EH (cell line): ENCODE results near the gene COQ10A.
"Not testable (repeated sequence)": the region's sequence is repeated elsewhere in the genome, so short reads cannot be mapped to it uniquely, and the experiment has no call there.

Source experiments
- DNase-seq: peaks from one replicate; pipeline ENCODE4 v3.0.0-alpha.2; 2015; ENCODE audit warnings: low read depth

The COQ10A gene

DNA sequence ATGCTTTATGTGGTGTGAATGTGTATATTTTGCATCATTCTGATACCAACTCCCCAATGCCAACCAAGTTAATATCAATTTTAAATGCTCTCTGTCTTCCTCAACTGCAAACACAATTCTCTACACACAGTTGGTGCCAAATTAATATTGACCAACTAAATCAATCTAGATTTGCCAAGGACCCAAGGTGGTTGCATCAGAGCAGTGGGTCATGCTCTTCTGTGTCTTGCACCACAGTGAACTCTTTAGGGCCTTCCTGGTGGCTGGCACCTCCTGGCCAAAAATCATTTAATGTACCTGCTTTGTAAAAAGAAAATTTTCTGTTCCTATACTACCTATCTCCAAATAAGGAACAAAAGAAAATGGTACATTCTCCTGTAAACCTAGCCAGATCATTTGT, 14.1 kb downstream of the COQ10A start:
- DNase-seq: no peak

DNA sequence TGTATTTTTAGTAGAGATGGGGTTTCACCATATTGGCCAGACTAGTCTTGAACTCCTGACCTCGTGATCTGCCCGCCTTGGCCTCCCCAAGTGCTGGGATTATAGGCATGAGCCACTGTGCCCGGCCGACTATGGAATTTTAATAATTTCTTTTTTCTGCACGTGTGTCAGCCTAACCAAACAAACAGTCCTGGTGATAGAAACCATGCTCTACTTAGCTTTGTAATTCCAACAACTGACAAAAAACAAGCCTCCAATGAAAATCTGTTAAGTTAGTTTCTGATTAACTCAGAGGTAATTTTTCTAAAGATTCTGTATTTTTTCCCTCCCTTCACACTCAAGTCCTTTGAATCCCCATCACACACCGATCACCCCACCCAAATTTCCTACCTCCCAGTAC, 15.3 kb downstream of the COQ10A start:
- DNase-seq: no peak

GRCh38 chr12:56282579-56282978, 15.8 kb downstream of the COQ10A start:
- DNase-seq: no peak

- not testable (repeated sequence) for DNase-seq
These were observed 17.5 kb downstream of the COQ10A start for GRCh38 chr12:56284263-56284662.

DNA sequence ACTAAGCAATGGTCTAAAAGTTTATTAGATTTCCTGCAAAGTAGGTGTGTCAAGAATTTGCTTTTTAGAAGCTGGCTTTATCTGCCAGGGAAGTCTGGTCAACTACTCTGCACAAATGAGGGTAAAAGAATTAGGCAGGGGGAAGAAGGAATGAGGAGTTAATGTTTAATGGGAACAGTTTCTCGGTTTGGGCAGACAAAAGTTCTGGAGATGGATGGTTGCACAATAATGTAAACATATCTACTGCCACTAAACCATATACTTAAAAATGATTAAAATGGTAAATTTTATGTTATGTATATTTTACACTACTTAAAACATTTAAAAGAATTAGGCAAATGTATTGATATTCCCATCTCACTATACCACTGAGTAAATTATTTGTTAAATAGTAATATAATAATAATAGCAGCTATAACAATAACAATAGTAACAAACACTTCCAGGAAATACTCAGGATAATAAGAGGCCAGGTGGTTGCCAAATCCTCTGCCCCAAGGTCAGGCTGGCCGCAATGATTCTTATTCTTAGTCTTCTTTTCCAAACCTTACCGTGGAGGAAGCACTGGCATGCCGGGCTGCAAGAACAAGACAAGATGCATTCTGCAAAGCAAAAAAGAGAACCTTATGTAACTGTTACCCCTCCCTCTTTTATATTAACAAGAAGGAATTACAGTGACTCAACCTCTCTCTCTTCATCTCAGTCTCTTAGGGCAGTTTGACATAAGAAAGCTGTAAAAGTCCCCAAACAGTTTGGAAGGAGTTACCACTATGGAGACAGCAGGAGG, 19.5 kb downstream of the COQ10A start:
- no peak for DNase-seq

DNA sequence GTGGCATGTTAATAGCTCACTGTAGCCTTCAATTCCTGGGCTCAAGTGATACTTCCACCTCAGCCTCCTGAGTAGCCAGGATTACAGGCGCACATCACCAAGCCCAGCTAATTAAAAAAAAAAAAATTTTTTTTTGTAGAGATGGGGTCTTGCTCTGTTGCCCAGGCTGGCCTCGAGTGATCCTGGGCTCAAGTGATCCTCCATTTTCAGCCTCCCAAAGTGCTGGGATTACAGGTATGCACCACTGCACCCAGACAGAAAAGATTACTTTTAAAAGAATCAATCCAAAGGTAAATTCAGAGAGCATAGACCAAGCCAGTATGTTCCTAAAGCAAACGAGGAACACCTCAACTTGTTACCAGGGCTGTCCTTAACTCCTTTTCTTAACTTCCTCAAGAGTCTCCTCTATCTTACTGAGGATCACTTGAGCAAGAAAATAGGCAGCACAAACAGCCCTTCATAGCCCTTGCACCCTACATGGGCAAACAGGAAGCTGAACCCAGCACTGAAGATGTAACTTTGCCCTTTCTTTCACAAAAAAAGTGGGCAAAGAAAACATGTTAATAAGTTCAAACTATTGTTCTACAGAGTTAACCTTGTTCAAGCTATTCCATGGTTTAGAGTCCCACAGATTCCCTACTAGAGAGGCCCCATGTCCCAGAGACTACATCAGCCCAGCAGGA, 22.1 kb downstream of the COQ10A start:
- no peak for DNase-seq

DNA sequence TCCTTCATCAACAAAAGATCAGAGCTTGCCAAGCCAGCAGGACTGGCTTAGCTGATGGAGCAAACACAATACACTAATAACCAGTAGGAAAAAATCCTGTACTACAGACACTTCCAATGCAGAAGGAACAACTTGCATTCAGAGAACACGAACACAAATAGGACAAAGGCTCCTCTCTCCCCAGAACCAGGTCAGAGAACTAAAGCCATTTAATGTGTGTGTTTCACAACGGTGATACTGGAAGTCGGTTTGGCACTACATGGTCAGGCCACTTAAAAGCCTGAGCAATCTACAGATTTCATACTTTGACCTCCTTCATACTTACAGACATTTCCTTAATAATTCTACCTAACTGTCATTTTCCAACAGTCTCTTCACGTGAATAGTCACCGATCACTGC, 27.1 kb downstream of the COQ10A start:
- no peak for DNase-seq

DNA sequence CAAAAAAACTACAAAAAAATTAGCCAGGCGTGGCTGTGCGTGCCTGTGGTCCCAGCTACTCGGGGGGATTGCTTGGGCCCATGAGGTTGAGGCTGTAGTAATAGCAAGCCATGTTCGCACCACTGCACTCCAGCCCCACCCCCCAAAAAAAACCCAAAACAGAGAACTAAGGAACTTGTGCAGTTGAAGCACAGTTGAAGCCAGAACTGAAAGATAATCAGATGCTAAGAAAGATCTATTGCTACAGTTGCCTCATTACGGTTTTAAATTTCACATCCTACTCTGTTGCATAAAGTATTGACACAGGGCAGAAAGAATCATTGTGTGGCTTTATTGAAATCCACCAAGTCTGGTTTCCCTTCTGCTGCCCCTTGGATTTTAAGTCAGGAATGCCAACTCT, 29.6 kb downstream of the COQ10A start:
- no peak for DNase-seq

GRCh38 chr12:56297400-56297799, 30.7 kb downstream of the COQ10A start:
- no peak for DNase-seq

GRCh38 chr12:56298828-56299227, 32.1 kb downstream of the COQ10A start:
- no peak for DNase-seq

- DNase-seq: no peak
These were observed 32.6 kb downstream of the COQ10A start for GRCh38 chr12:56299308-56299852.

DNA sequence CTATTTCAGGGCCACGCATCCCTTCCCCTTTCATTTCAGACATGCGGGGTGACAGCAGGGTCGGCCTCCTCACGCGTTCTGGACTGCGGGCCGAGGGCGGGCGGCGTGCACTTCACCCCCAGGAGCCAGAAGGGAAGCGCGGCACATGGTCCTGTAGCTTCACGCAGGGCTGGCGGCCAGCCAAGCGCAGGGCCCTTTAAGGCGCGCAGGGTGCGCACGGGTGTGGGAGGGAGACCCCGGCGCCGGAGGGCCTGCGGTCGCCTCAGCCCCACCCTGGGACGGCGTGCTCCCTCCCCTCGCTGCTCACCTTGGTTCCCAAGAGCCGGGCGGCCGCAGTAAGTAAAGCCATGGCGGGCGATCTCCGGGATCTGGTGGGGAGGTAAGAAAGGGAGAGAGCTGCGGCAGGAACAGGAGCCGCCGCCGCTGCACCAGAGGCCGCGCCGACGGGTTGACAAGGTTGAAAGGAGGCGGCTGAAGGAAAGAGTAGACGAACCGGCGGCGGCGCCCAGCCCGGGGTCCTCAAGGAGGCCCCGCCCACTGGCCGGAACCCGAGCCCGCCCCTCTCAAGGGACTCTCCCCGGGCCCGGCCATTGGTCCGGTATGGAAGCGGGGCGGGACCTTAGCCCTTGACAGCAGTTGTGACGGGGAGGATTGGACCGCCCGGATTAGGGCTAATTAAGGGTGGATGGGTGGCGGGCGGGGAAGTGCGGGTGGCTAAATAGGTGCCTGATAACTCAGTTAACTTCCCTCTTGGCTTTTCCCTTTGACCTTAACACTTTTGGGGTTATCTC, 33.3 kb downstream of the COQ10A start, which contains the start of gene CS:
CS (minus strand) TSS at position 478 of the 791 bp plus-strand sequence; CDS start at position 349, 129 bp downstream.
- peak; percentile 98 for DNase-seq

GRCh38 chr12:56300644-56301464, 34.1 kb downstream of the COQ10A start:
- no peak for DNase-seq

GRCh38 chr12:56304276-56304675, 37.5 kb downstream of the COQ10A start:
- DNase-seq: no peak

- DNase-seq: no peak
These were observed 38.3 kb downstream of the COQ10A start for GRCh38 chr12:56304872-56305590.

DNA sequence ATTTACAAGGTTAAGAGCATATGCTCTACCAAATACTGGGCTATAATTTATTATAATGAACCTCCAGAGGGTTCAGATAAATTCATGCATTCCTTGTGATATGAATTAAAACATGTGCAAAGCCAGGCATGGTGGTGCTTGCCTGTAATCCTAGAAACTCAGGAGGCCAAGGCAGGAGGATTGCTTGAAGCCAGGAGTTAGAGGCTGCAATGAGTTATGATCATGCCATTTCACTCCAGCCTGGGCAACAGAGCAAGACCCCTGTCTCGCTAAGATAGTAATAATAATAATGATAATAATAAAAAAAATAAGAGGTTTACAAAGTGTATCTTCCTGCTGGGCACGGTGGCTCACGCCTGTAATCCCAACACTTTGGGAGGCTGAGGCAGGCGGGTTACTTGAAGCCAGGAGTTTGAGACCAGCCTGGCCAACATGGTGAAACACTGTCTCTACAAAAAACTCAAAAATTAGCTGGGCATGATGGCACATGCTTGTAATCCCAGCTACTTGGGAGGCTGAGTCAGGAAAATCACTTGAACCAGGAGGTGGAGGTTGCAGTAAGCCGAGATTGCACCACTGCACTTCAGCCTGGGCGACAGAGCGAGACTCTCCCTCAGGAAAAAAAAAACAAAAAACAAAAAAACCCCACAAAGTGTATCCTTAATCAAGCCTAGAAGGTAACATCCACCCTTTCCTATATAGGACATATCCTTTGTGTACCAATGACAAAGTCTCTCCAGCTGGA, 40.7 kb downstream of the COQ10A start:
- DNase-seq: no peak

DNA sequence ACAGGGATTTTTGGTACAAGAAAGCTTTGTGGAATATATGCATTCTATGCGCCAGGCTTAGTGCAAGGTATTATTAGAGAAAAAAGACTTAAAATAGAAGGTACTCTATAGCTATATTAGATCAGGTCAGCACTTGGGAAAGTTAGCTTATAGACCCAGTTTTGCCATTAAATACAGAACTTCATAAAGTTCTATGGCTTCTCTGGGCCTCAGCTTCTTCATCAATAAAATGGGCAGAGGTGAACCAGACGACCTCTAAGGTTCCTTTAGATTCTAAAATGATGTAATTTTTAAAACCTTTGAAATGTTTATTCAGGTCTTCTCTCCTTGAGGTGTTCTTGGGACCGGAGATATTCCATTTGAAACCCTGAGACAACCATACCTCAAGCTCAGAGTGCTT, 42.0 kb downstream of the COQ10A start:
- DNase-seq: no peak

- DNase-seq: no peak
These were observed 44.3 kb downstream of the COQ10A start for GRCh38 chr12:56311003-56311402.

GRCh38 chr12:56315249-56315621, 48.5 kb downstream of the COQ10A start:
- DNase-seq: peak; percentile 16
